Subcutaneous adipose tissue (tissue), 4 donors: ENCODE data around the gene DDX54. TPM values are rescaled to one million over a fixed set of nuclear protein-coding genes. Genes with fewer than 3 reads are reported as not detected.

Source experiments
- CTCF ChIP-seq: fragments of 450-650 bp; IDR thresholded peaks from one replicate; pipeline ENCODE4 v1.5.1; 2016; ENCODE audit warnings: low read depth, mild to moderate bottlenecking, control low read depth, antibody characterized with exemption, moderate library complexity
- total RNA-seq, 4 donors: library from RNA; depleted of rRNA; stranded (reverse); fragments of >200 nt; gene quantifications; one replicate each; pipeline ENCODE4 v1.1.0, GENCODE V29; 2016

Gene DDX54
- total RNA-seq, 4 donors from 2014 or later = 27.7 to 107 (median 46.2) TPM

- no peak for TF ChIP-seq CTCF
Observed at GRCh38 chr12:113135178-113136127, 49.8 kb downstream of the DDX54 start, which contains the start of gene RASAL1. TSS of gene RASAL1 (minus strand) at chr12:113135761. CDS start at chr12:113135462, 299 bp downstream.

- no peak for TF ChIP-seq CTCF
Observed at GRCh38 chr12:113134521-113134951, 50.7 kb downstream of the DDX54 start.

- no peak for TF ChIP-seq CTCF
Observed at GRCh38 chr12:113134071-113134470, 51.2 kb downstream of the DDX54 start.

GRCh38 chr12:113133666-113134065 lies 51.6 kb downstream of the DDX54 start:
- TF ChIP-seq CTCF = no peak

GRCh38 chr12:113133036-113133435 lies 52.2 kb downstream of the DDX54 start:
- TF ChIP-seq CTCF = no peak

- TF ChIP-seq CTCF = no peak
Observed at GRCh38 chr12:113131556-113131955, 53.7 kb downstream of the DDX54 start.

GRCh38 chr12:113130457-113131135 lies 54.7 kb downstream of the DDX54 start:
- no peak for TF ChIP-seq CTCF
